ENCODE data around the gene RBMS3.

GRCh38 chr3:29331035-29331434, 50.2 kb downstream of the RBMS3 start:
- no peak for TF ChIP-seq POLR2A (IDR thresholded peaks at IDR 0.05; ENCODE audit: low read length)
- no peak for TF ChIP-seq GATA1 (IDR thresholded peaks at IDR 0.05; ENCODE audit: low read depth, low read length)

Measured in erythroblast (primary cell).